Measurements from ENCODE around the gene CNTNAP2. TPM values are rescaled to one million over a fixed set of nuclear protein-coding genes. Genes with fewer than 3 reads are reported as not detected.

The CNTNAP2 gene
- total RNA-seq, 1 donor from 2014 or later, result 2.2 TPM

GRCh38 chr7:146375170-146375569 is 258.6 kb downstream of the CNTNAP2 start:
- no peak overlapping the region for H3K4me3 ChIP-seq
- H3K36me3 ChIP-seq, result no peaks in the 10 kb centered on the region
- H3K27ac ChIP-seq, result no peak overlapping the region
- no peaks in the 10 kb centered on the region for H3K27me3 ChIP-seq
- DNase-seq (ENCODE audit: extremely low spot score in 2 of 2), result no peak
- H3K4me1 ChIP-seq, result no peaks in the 10 kb centered on the region
- TF ChIP-seq POLR2AphosphoS5 (IDR thresholded peaks at IDR 0.05; ENCODE audit: insufficient read depth in 1 of 2, low read depth in 1 of 2), result no peak
- no peak for TF ChIP-seq POLR2A (IDR thresholded peaks at IDR 0.05)
- no peaks in the 10 kb centered on the region for H3K9me3 ChIP-seq
- intact Hi-C loops (cut with DNase I), result no loop called here

GRCh38 chr7:146378196-146378595 is 261.6 kb downstream of the CNTNAP2 start:
- TF ChIP-seq POLR2A (IDR thresholded peaks at IDR 0.05), result no peak
- no peak for TF ChIP-seq CTCF (IDR thresholded peaks at IDR 0.05)
- TF ChIP-seq POLR2AphosphoS5 (IDR thresholded peaks at IDR 0.05; ENCODE audit: insufficient read depth in 1 of 2, low read depth in 1 of 2), result no peak
- DNase-seq (ENCODE audit: extremely low spot score in 2 of 2), result no peak
- H3K27me3 ChIP-seq, result no peaks in the 10 kb centered on the region
- intact Hi-C loops (cut with DNase I), result no loop called here
- H3K27ac ChIP-seq, result no peak overlapping the region
- H3K4me1 ChIP-seq, result no peaks in the 10 kb centered on the region
- no peak overlapping the region for H3K4me3 ChIP-seq
- H3K36me3 ChIP-seq, result no peaks in the 10 kb centered on the region
- H3K9me3 ChIP-seq, result no peaks in the 10 kb centered on the region

- no peak for DNase-seq (ENCODE audit: extremely low spot score in 2 of 2)
- H3K4me3 ChIP-seq, result no peak overlapping the region
- H3K9me3 ChIP-seq, result no peaks in the 10 kb centered on the region
- intact Hi-C loops (cut with DNase I), result no loop called here
- no peaks in the 10 kb centered on the region for H3K27me3 ChIP-seq
- no peaks in the 10 kb centered on the region for H3K36me3 ChIP-seq
- H3K27ac ChIP-seq, result no peak overlapping the region
- H3K4me1 ChIP-seq, result no peaks in the 10 kb centered on the region
- TF ChIP-seq POLR2A (IDR thresholded peaks at IDR 0.05) (no peak), CTCF (IDR thresholded peaks at IDR 0.05) (no peak), POLR2AphosphoS5 (IDR thresholded peaks at IDR 0.05; ENCODE audit: insufficient read depth in 1 of 2, low read depth in 1 of 2) (no peak)
Measured at GRCh38 chr7:146387140-146387539, 270.5 kb downstream of the CNTNAP2 start.

GRCh38 chr7:146388928-146389327 is 272.3 kb downstream of the CNTNAP2 start:
- no peak for DNase-seq (ENCODE audit: extremely low spot score in 2 of 2)
- Histone ChIP-seq H3K4me1 (no peaks in the 10 kb centered on the region), H3K4me3 (no peak overlapping the region), H3K27ac (no peak overlapping the region), H3K36me3 (no peaks in the 10 kb centered on the region), H3K9me3 (no peaks in the 10 kb centered on the region), H3K27me3 (no peaks in the 10 kb centered on the region)
- no peak for TF ChIP-seq POLR2A (IDR thresholded peaks at IDR 0.05)
- no peak for TF ChIP-seq POLR2AphosphoS5 (IDR thresholded peaks at IDR 0.05; ENCODE audit: insufficient read depth in 1 of 2, low read depth in 1 of 2)
- TF ChIP-seq CTCF (IDR thresholded peaks at IDR 0.05), result no peak
- intact Hi-C loops (cut with DNase I), result no loop called here

GRCh38 chr7:146393346-146393745 is 276.7 kb downstream of the CNTNAP2 start:
- no peaks in the 10 kb centered on the region for H3K9me3 ChIP-seq
- intact Hi-C loops (cut with DNase I), result no loop called here
- no peak for DNase-seq (ENCODE audit: extremely low spot score in 2 of 2)
- H3K27ac ChIP-seq, result no peak overlapping the region
- TF ChIP-seq CTCF (IDR thresholded peaks at IDR 0.05), result no peak
- no peak for TF ChIP-seq POLR2AphosphoS5 (IDR thresholded peaks at IDR 0.05; ENCODE audit: insufficient read depth in 1 of 2, low read depth in 1 of 2)
- TF ChIP-seq POLR2A (IDR thresholded peaks at IDR 0.05), result no peak
- no peaks in the 10 kb centered on the region for H3K27me3 ChIP-seq
- H3K36me3 ChIP-seq, result no peaks in the 10 kb centered on the region
- H3K4me3 ChIP-seq, result no peak overlapping the region
- no peaks in the 10 kb centered on the region for H3K4me1 ChIP-seq
